LoVo (cell line): Measurements from ENCODE around the gene OMP.

ENCODE experiments used
- DNase-seq: peaks from one replicate; pipeline ENCODE4 v3.0.0-alpha.2; 2016; ENCODE audit warnings: low spot score

The OMP gene

GRCh38 chr11:77104727-77105126 lies 2.1 kb downstream of the OMP start:
- no peak for DNase-seq

DNA sequence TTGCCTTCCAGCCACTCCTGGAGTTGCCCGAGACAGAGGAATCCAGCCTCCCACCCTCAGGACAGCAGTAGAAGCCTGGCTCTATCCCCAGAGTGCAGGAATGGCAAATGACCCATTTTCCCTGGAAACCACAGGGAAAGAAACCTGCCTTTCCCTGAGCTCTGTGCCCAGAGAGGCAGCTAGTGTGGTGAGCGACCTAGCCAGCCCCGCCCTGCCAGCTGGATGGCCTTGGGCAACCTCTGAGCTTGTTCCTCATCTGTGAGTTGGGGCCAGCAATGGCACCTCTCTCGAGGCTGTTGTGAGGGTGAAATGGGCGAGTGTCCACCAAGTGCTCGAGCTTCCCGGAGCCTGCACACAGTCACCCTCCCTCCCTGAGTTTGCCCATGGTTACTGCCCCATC lies 3.7 kb downstream of the OMP start:
- DNase-seq: no peak

DNA sequence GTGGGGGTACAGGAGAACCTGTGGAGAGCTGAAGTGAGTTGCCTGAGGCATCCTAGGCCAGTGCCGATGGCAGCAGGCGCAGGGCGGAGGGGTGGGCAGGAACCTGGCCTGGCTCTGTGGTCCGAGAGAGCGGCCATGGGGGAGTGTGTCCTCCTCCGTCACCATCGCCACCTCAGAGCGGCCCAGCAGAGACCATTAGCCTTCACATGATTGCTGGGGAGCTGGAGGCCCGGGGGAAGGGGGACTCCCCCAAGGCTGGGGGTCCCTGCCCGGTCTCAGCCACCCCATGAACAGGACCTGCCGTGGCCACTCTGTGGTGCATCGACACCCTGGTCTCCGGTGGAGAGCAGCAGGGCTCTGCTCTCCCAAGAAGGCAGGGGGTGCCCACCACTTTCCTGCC lies 4.1 kb downstream of the OMP start:
- no peak for DNase-seq

DNA sequence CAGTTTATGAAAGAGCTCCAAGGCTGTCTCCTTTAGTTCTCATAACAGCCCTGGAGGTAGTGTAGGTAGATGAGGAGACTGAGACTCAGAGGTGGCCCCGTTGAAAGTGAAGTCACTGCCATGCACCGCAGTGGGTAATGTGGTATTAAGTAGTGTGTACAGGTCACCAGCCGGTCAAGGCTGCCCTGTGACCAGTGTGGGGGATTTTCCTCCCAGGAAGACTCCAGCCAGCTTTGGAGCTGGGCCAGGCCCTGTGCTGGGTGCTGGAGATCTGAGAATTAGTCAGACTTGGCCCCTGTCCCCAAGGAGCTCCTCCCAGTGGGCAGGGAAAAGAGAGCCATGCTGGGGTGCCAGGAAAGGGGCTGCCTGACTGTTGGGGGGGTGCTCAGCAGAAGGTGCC lies 5.3 kb downstream of the OMP start:
- peak; percentile 53 for DNase-seq

DNA sequence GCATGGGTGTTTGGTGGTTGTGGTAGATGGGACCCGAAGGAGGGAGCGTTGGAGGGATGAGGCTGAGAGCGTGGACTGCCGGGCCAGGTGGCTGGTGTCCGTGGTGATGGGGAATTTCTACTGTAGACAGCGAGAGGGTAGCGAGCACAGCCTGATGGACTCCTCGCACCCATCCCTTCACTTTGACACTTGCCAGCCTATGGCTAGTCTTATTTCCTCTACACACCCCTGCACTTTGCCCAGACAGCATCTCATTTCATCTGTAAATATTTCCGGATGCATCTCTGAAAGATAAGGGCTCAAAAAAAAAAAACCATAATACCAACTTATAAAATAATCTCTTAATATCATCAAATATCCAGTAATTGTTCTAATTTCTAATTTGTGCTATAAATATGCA lies 5.8 kb downstream of the OMP start:
- no peak for DNase-seq

DNA sequence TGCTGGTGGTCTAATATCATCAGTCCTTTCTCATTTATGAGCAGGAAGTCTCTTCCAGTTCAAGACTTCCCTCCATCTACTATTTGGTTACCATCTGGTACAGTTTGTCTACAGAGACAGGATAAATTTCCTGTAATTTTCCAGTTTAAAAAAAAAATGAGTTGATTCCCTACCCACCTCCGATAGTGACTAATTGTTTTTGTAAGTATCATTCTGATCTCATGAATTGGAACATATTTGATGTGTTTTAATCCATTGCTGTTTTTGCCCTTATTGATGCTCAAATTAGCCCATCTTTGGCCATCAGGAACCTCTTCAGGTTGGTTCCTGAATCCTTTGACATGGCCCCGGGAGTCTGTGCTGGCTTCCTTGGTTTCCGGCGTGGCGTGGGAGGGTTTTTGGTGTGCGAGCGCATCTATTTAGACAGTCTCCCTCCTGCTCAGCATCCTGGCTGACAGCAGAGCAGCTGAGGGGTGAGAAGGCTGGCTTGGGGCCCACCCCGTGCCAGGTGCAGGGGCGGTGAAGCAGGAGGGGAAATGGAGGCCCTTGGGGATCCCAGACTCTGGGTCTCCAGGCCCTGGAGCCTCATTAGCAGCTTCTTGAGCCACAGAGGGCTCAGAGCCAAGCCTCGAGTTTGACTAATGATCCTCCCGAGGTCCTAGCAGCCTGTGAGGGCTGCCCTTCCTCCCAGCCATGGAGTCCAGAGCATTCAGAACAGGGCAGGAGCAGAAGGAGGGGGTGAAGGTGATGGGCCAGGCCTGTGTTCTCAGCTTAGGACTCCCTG lies 6.8 kb downstream of the OMP start:
- no peak for DNase-seq

- DNase-seq: no peak
Observed at GRCh38 chr11:77110836-77111235, 8.2 kb downstream of the OMP start.

DNA sequence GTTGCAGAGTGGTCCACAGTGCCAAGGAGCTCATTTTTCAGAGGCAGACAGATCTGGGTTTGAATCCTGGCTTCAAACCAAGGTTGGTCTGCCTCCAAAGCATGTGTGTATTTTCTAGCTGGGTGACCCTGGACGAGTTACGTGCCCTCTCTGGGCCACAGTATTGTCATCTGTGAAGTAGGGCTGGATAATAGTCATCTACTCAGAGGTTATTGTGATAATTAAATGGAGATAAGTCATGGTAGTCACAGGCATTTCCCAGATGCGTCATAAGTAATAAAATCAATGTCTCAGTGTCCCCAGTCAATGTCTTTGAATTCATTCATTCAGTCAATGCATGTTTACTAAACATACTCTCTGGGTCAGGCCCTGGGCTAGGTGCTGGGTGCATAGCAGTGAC lies 8.6 kb downstream of the OMP start:
- no peak for DNase-seq

- DNase-seq: no peak
Observed at GRCh38 chr11:77111946-77112345, 9.3 kb downstream of the OMP start.

- DNase-seq: no peak
Observed at GRCh38 chr11:77112641-77113381, 10.2 kb downstream of the OMP start.

GRCh38 chr11:77113382-77114088 lies 10.9 kb downstream of the OMP start:
- no peak for DNase-seq

DNA sequence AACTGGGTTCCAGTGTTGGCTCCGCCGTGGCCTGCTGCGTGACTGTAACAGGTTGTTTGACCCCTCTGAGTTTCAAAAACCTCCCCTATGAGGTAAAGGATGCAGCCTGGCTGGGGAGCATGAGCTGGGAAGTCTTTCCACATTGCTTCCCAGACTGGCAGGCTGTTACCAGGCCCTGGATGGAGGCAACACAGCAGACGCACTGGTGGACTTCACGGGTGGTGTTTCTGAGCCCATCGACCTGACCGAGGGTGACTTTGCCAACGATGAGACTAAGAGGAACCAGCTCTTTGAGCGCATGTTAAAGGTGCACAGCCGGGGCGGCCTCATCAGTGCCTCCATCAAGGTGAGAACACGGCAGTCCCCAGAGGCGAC lies 11.4 kb downstream of the OMP start:
- no peak for DNase-seq

DNA sequence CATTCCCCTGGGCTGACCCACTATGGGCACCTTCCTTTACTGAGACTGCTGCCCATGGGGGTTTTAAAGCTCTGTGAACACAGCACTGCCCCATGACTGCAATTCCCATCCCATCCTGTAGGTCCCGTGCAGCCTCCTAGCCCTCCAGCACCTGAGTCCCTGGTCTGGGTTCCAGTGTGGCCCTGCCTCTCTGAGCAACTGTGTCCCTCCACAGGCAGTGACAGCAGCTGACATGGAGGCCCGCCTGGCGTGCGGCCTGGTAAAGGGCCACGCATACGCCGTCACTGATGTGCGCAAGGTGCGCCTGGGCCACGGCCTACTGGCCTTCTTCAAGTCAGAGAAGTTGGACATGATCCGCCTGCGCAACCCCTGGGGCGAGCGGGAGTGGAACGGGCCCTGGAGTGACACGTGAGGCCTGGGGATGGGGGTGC lies 12.6 kb downstream of the OMP start:
- no peak for DNase-seq

DNA sequence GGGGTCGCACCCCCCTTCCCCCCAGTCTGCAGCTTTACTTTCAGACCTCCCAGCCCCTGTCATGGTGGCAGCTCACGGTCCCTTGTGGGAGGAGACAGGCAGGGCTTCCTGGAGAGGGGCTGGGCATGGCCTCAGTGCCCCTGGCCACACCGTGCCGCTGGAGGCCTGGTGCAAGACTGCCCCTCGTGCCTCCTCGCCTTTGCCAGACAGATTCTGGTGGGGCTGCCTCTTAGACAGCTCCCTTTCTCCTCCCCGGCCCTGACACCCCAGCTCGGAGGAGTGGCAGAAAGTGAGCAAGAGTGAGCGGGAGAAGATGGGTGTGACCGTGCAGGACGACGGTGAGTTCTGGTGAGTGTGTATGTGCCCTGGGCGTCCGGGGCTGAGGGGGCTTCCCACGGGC lies 13.3 kb downstream of the OMP start:
- no peak for DNase-seq

DNA sequence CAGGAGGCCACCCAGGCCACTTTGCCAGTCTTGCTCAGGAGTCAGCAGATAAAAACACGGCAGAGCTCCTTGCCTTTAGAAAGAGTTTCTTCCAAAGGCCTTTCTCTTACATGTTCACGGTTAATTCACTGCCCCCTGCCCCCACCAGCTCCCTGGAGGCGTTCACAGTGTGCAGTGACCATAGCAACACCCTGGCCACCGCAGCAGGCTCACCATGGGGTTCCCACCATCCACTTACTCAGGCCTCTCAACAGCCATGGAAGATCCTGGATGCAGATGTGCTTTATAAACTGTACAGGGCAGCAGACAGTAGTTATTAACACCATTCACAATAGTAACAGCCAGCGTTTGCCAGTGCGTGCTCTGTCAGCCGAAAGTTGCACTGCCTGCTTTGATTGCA lies 14.9 kb downstream of the OMP start:
- DNase-seq: no peak

DNA sequence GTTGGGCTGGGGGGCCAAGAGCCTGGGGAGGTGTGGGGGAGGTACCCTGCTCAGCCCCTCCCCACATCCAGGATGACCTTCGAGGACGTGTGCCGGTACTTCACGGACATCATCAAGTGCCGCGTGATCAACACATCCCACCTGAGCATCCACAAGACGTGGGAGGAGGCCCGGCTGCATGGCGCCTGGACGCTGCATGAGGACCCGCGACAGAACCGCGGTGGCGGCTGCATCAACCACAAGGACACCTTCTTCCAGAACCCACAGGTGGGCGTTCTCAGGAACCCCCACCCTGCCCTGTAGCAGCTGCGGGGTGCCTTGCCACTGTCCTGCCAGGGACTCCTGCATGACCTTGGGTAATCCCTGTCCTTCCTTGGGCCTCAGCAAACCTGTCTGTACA lies 15.4 kb downstream of the OMP start:
- DNase-seq: no peak

DNA sequence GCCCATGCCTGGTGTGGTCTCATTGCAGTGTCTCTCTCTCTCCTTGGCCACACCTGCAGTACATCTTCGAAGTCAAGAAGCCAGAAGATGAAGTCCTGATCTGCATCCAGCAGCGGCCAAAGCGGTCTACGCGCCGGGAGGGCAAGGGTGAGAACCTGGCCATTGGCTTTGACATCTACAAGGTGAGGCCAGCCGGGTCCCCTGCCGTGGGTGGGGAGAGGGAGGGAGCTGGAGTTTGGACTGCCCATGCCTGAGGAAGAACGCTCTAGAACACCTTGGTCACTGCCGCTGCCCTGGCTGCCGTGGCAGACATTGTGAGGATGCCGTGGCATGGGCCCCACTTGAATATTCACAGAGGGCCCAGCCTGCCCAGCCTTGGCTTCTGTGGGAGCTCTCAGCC lies 16.3 kb downstream of the OMP start:
- DNase-seq: no peak

GRCh38 chr11:77119531-77119936 lies 16.9 kb downstream of the OMP start:
- DNase-seq: no peak

- DNase-seq: no peak
Observed at GRCh38 chr11:77120571-77120970, 17.9 kb downstream of the OMP start.

DNA sequence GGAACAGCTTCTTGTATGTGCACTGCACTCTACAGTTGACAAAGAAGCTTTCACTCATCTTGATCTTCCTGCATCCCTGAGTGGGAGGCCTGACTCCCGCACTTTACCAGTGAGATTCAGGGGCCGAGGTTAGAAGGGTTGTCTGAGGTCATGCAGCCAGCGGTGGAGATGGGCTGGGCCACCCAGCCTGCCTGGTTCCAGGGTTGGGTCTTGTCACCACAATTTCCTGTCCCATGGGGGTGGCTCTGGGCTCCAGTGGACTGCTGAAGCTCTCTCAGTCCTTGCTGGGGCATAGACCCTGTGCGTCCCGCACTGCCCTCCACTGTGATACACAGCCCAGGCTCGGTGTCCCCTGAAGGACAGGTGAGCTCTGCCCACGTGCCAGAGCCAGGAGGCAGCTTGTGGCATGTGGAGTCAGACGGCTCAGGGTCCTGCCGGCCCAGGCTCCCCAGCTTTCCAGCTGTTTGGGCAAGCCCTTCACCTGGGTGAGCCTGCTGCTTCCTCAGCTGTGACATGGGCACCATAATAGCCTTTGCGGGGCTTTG lies 18.5 kb downstream of the OMP start:
- no peak for DNase-seq

DNA sequence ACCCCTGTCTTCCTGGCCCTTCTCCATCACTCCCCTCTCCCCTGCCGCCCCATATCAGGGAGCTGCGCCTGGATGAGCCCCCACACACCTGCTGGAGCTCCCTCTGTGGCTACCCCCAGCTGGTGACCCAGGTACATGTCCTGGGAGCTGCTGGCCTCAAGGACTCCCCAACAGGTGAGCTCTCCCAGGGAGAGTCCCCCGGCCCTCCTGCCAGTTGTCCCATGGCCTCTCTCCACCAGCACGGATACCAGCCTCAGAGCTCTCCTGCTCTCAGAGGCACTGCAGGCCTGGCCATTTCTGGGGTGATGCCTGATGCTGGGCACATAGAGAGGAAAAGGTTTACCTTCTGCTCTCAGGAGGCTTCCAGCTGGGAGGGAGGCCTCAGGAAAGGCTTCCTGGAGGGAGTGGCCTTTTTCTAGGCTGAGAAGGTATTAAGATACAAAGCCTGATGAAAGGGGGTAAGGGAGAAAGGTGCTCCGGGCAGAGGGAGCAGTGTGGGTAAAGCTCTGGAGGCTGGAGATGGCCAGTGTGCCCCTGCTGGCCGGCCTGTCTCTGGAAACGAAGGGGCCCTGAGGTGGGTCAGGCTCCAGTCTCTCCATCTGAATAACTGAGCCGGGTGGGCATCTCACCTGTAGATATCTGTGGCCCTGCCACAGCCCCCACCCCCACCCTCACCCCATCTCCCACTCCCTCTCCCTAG lies 19.4 kb downstream of the OMP start:
- DNase-seq: no peak

DNA sequence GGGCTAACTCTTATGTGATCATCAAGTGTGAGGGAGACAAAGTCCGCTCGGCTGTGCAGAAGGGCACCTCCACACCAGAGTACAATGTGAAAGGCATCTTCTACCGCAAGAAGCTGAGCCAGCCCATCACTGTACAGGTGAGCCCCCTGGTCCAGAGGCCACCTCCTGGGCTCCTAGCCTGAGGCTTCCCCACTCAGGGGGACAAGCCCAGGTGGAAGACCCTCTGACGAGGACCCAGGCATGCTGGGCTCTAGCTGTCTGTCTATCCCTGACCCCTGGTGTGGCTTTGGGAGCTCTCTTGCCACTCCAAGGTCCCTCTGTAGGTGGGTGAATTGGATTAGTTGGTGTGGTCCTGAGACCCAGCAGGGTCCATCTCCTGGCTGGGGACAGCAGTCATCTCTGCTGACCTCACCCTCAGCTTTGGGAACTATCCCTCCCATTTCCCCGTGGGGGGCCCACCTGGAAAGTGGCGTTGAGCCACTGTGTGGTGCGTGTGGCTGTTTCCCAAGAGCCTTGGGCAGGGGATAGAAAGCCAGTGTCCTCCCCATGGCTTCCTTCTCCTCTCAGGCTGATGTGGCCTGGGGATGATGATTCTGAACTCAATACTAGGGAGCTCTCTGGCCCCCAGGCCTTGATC lies 20.1 kb downstream of the OMP start:
- no peak for DNase-seq
